Measurements from ENCODE around the gene SPATC1L.
A peak's percentile ranks its signal among the peaks of the same experiment; 100 is the strongest.
"Not testable (repeated sequence)": the region's sequence is repeated elsewhere in the genome, so short reads cannot be mapped to it uniquely, and the experiment has no call there.

SPATC1L gene

GRCh38 chr21:46145840-46146691 is 38.2 kb downstream of the SPATC1L start:
- no peaks in the 10 kb centered on the region for H3K9me3 Mint-ChIP-seq
- no peak for ATAC-seq (replicated peaks)
- H3K4me1 Mint-ChIP-seq (ENCODE audit: low read depth in 2 of 2): peaks cover 7 to 8% of the 10 kb centered on the region in 2 donors
- no peak overlapping the region for H3K27ac Mint-ChIP-seq
- H3K36me3 Mint-ChIP-seq (ENCODE audit: insufficient read depth): no peaks in the 10 kb centered on the region
- no peak for DNase-seq
- no peak overlapping the region for H3K4me3 Mint-ChIP-seq
- peaks cover 0 to under 1% of the 10 kb centered on the region in 2 donors for H3K27me3 Mint-ChIP-seq

- ATAC-seq (replicated peaks) (no peak), DNase-seq (no peak)
- Mint-ChIP-seq H3K36me3 (ENCODE audit: insufficient read depth) (no peaks in the 10 kb centered on the region), H3K4me1 (ENCODE audit: low read depth in 2 of 2) (peaks cover 7 to 8% of the 10 kb centered on the region in 2 donors), H3K27me3 (peaks cover 3 to 8% of the 10 kb centered on the region in 2 donors), H3K9me3 (no peaks in the 10 kb centered on the region), H3K27ac (peak overlapping the region; percentile 87 to 95), H3K4me3 (no peak overlapping the region)
These were observed 39.0 kb downstream of the SPATC1L start for GRCh38 chr21:46145159-46145839.

- Mint-ChIP-seq H3K4me1 (ENCODE audit: low read depth in 2 of 2) (peaks cover 7 to 8% of the 10 kb centered on the region in 2 donors), H3K9me3 (no peaks in the 10 kb centered on the region), H3K27me3 (peaks cover 8 to 15% of the 10 kb centered on the region in 2 donors), H3K27ac (peak overlapping the region; percentile 87 to 95), H3K36me3 (ENCODE audit: insufficient read depth) (no peaks in the 10 kb centered on the region), H3K4me3 (peak overlapping the region; percentile 85)
- no peak for DNase-seq
- no peak for ATAC-seq (replicated peaks)
These were observed 39.7 kb downstream of the SPATC1L start for GRCh38 chr21:46144464-46145070.

- Mint-ChIP-seq H3K36me3 (ENCODE audit: insufficient read depth) (no peaks in the 10 kb centered on the region), H3K27me3 (peaks cover 8 to 26% of the 10 kb centered on the region in 2 donors), H3K9me3 (no peaks in the 10 kb centered on the region), H3K4me3 (no peak overlapping the region), H3K4me1 (ENCODE audit: low read depth in 2 of 2) (peaks cover 7 to 8% of the 10 kb centered on the region in 2 donors), H3K27ac (peak overlapping the region in 1 of 2 donors; percentile 87)
- no peak for DNase-seq
- ATAC-seq (replicated peaks): no peak
These were observed 41.4 kb downstream of the SPATC1L start for GRCh38 chr21:46142582-46143473.

- Mint-ChIP-seq H3K27ac (no peak overlapping the region), H3K4me3 (no peak overlapping the region), H3K9me3 (no peaks in the 10 kb centered on the region), H3K4me1 (ENCODE audit: low read depth in 2 of 2) (peaks cover 7 to 8% of the 10 kb centered on the region in 2 donors), H3K36me3 (ENCODE audit: insufficient read depth) (no peaks in the 10 kb centered on the region), H3K27me3 (peaks cover 8 to 35% of the 10 kb centered on the region in 2 donors)
- DNase-seq (no peak), ATAC-seq (replicated peaks) (no peak)
These were observed 42.3 kb downstream of the SPATC1L start for GRCh38 chr21:46141767-46142581.

GRCh38 chr21:46140352-46141003 is 43.8 kb downstream of the SPATC1L start:
- H3K36me3 Mint-ChIP-seq (ENCODE audit: insufficient read depth); H3K9me3 Mint-ChIP-seq; H3K4me1 Mint-ChIP-seq (ENCODE audit: low read depth in 2 of 2); DNase-seq; ATAC-seq (replicated peaks); H3K4me3 Mint-ChIP-seq: not testable (repeated sequence)
- Mint-ChIP-seq H3K27me3 (peaks cover 13 to 44% of the 10 kb centered on the region in 2 donors), H3K27ac (peak overlapping the region in 1 of 2 donors; percentile 81)

GRCh38 chr21:46139686-46140085 is 44.6 kb downstream of the SPATC1L start:
- ATAC-seq (replicated peaks): no peak
- peaks cover 5 to 8% of the 10 kb centered on the region in 2 donors for H3K4me1 Mint-ChIP-seq (ENCODE audit: low read depth in 2 of 2)

GRCh38 chr21:46138383-46138970 is 45.8 kb downstream of the SPATC1L start:
- Mint-ChIP-seq H3K9me3 (no peaks in the 10 kb centered on the region), H3K27me3 (peaks cover 13 to 44% of the 10 kb centered on the region in 2 donors)

More at GRCh38 chr21:46139686-46140085, 44.6 kb downstream of the SPATC1L start:
- no peak overlapping the region for H3K4me3 Mint-ChIP-seq
- peaks cover 13 to 44% of the 10 kb centered on the region in 2 donors for H3K27me3 Mint-ChIP-seq
- no peak overlapping the region for H3K27ac Mint-ChIP-seq
- no peaks in the 10 kb centered on the region for H3K9me3 Mint-ChIP-seq
- no peak for DNase-seq
- H3K36me3 Mint-ChIP-seq (ENCODE audit: insufficient read depth): peaks cover 2% of the 10 kb centered on the region

GRCh38 chr21:46137908-46138307 is 46.4 kb downstream of the SPATC1L start:
- Mint-ChIP-seq H3K4me3 (no peak overlapping the region), H3K9me3 (no peaks in the 10 kb centered on the region), H3K36me3 (ENCODE audit: insufficient read depth) (peaks cover 4% of the 10 kb centered on the region), H3K4me1 (ENCODE audit: low read depth in 2 of 2) (peaks cover 0 to 1% of the 10 kb centered on the region in 2 donors), H3K27ac (no peak overlapping the region), H3K27me3 (peaks cover 13 to 44% of the 10 kb centered on the region in 2 donors)
- DNase-seq (no peak), ATAC-seq (replicated peaks) (no peak)

More at GRCh38 chr21:46138383-46138970, 45.8 kb downstream of the SPATC1L start:
- no peak for DNase-seq
- no peak for ATAC-seq (replicated peaks)
- H3K4me3 Mint-ChIP-seq: no peak overlapping the region
- H3K27ac Mint-ChIP-seq: no peak overlapping the region
- peaks cover 4% of the 10 kb centered on the region for H3K36me3 Mint-ChIP-seq (ENCODE audit: insufficient read depth)
- peaks cover under 1 to 1% of the 10 kb centered on the region in 2 donors for H3K4me1 Mint-ChIP-seq (ENCODE audit: low read depth in 2 of 2)

- H3K27me3 Mint-ChIP-seq: peaks cover 13 to 44% of the 10 kb centered on the region in 2 donors
- H3K4me3 Mint-ChIP-seq: no peak overlapping the region
- no peak for ATAC-seq (replicated peaks)
- H3K9me3 Mint-ChIP-seq: no peaks in the 10 kb centered on the region
- no peak for DNase-seq
- H3K4me1 Mint-ChIP-seq (ENCODE audit: low read depth in 2 of 2): peaks cover 0 to 1% of the 10 kb centered on the region in 2 donors
- H3K27ac Mint-ChIP-seq: no peak overlapping the region
- peaks cover 4% of the 10 kb centered on the region for H3K36me3 Mint-ChIP-seq (ENCODE audit: insufficient read depth)
These were observed 47.4 kb downstream of the SPATC1L start for GRCh38 chr21:46136739-46137349.

GRCh38 chr21:46135782-46136395 is 48.4 kb downstream of the SPATC1L start:
- peaks cover 8% of the 10 kb centered on the region for H3K36me3 Mint-ChIP-seq (ENCODE audit: insufficient read depth)
- no peak overlapping the region for H3K27ac Mint-ChIP-seq
- ATAC-seq (replicated peaks) (no peak), DNase-seq (no peak)
- H3K4me1 Mint-ChIP-seq (ENCODE audit: low read depth in 2 of 2): no peaks in the 10 kb centered on the region
- H3K4me3 Mint-ChIP-seq: no peak overlapping the region
- no peaks in the 10 kb centered on the region for H3K9me3 Mint-ChIP-seq
- H3K27me3 Mint-ChIP-seq: peaks cover 13 to 42% of the 10 kb centered on the region in 2 donors
